MCF 10A (cell line): ENCODE results near the gene QKI. TPM values are rescaled to one million over a fixed set of nuclear protein-coding genes. Genes with fewer than 3 reads are reported as not detected.
"Not testable (repeated sequence)": the region's sequence is repeated elsewhere in the genome, so short reads cannot be mapped to it uniquely, and the experiment has no call there.

Experiments
- BruUV-seq: library from RNA; stranded (reverse); fragments of 400-500 nt; replicated peaks from 2 replicates; lab custom pipeline; 2021; lab: Mats Ljungman, UMichigan
- CTCF ChIA-PET: fragments of 300-600 bp; sonication (Branson Sonifier 250); formaldehyde crosslinking; extraction: SDS; loops from one replicate; lab custom pipeline; 2021; ENCODE audit warnings: antibody characterized with exemption, inconsistent platforms; lab: Yijun Ruan, JAX
- POLR2A ChIA-PET: fragments of 300-600, 350-650 bp; sonication (Branson Sonifier 250); formaldehyde crosslinking; extraction: SDS; loops from one replicate; lab custom pipeline; 2020; ENCODE audit warnings: antibody characterized with exemption, inconsistent platforms; lab: Yijun Ruan, JAX
- DNase-seq: peaks from one replicate; pipeline ENCODE4 v3.0.0-alpha.2; 2018; ENCODE audit not compliant: unreplicated experiment
- H3K27ac Mint-ChIP-seq: one replicate; pipeline ENCODE4 v1.8.0; 2022; ENCODE audit warnings: mild to moderate bottlenecking, low read depth, mixed read lengths; ENCODE audit not compliant: unreplicated experiment
- H3K27me3 Mint-ChIP-seq: one replicate; pipeline ENCODE4 v1.8.0; 2022; ENCODE audit warnings: mixed read lengths; ENCODE audit not compliant: insufficient read depth, unreplicated experiment
- H3K36me3 Mint-ChIP-seq: one replicate; pipeline ENCODE4 v1.8.0; 2022; ENCODE audit warnings: mild to moderate bottlenecking, moderate library complexity, mixed read lengths; ENCODE audit not compliant: insufficient read depth, unreplicated experiment
- H3K4me1 Mint-ChIP-seq: one replicate; pipeline ENCODE4 v1.8.0; 2022; ENCODE audit warnings: mixed read lengths; ENCODE audit not compliant: insufficient read depth, unreplicated experiment
- H3K4me3 Mint-ChIP-seq: one replicate; pipeline ENCODE4 v1.8.0; 2022; ENCODE audit warnings: mild to moderate bottlenecking, moderate library complexity, mixed read lengths; ENCODE audit not compliant: unreplicated experiment
- H3K9me3 Mint-ChIP-seq: one replicate; pipeline ENCODE4 v1.8.0; 2022; ENCODE audit warnings: mixed read lengths; ENCODE audit not compliant: unreplicated experiment
- intact Hi-C: fragments of 100-400 bp; cut with micrococcal nuclease; formaldehyde crosslinking; loops from 2 replicates; pipeline ENCODE4 v1.14.1; 2022
- total RNA-seq: library from RNA; stranded (reverse); gene quantifications from 2 replicates; pipeline ENCODE4 v1.2.3, GENCODE V29; 2022
- TF ChIP-seq, protein P1 (sequence below): fragments of 200-600 bp; IDR thresholded peaks from one replicate; pipeline ENCODE4 v1.8.0; 2022; ENCODE audit warnings: antibody characterized with exemption, mild to moderate bottlenecking; ENCODE audit not compliant: unreplicated experiment

Gene QKI
- total RNA-seq, 1 experiment from 2014 or later: 272 TPM

DNA sequence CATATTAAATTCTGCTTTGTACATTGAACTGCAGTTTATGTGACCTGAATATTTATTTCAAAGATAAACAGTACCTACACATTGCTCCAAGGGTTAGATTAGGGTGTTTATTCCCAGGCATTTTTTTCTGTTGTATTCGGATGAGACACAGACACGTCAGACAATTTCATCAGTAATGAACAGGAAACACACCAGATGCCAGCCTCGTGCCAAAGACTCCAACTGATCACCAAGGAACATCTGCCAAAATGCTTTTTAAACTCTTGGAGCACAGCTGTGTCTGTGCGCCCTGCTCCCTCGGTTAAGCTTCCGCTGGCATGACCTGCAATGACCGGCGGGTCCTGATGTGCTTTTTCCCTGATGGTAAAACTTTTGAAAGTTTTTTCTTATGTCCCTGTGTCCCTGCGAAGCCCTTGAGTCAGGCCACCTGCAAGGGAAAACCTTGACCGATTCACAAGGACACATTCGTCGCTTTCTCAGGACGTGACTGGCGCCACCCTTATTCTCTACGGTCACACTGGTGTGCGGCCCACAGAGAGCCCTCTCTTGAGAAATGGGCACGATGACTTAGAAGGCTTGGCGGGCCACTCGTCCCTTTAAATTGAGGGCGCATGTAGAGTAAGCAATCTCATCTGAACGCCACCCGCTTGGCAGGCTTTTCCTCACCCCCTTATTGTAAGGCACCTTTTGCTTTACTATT lies 173.9 kb downstream of the QKI start:
- ChIA-PET CTCF (interaction anchor here (0.6 kb wide), 1 partner anchor 64 kb away, joined by 3 read pairs; no protein-coding TSS in a partner anchor), POLR2A (interaction anchor here (0.7 to 1.4 kb wide), 4 partner anchors 12 to 1103 kb away, joined by 3 to 5 read pairs (median 4); no protein-coding TSS in a partner anchor)
- Mint-ChIP-seq H3K27ac (peak overlapping the region; percentile 86), H3K9me3 (peaks cover 27% of the 10 kb centered on the region), H3K27me3 (no peaks in the 10 kb centered on the region), H3K4me1 (peaks cover 31% of the 10 kb centered on the region), H3K4me3 (peak overlapping the region; percentile 28), H3K36me3 (peaks cover 6% of the 10 kb centered on the region)
- peak; percentile 93 for DNase-seq
- TF ChIP-seq, protein P1, sequence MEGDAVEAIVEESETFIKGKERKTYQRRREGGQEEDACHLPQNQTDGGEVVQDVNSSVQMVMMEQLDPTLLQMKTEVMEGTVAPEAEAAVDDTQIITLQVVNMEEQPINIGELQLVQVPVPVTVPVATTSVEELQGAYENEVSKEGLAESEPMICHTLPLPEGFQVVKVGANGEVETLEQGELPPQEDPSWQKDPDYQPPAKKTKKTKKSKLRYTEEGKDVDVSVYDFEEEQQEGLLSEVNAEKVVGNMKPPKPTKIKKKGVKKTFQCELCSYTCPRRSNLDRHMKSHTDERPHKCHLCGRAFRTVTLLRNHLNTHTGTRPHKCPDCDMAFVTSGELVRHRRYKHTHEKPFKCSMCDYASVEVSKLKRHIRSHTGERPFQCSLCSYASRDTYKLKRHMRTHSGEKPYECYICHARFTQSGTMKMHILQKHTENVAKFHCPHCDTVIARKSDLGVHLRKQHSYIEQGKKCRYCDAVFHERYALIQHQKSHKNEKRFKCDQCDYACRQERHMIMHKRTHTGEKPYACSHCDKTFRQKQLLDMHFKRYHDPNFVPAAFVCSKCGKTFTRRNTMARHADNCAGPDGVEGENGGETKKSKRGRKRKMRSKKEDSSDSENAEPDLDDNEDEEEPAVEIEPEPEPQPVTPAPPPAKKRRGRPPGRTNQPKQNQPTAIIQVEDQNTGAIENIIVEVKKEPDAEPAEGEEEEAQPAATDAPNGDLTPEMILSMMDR: no peak
- TSS peak; percentile 71 for BruUV-seq
- intact Hi-C loops: loop anchor here (1.0 to 10.0 kb wide), 3 partner anchors 171 to 368 kb away; no protein-coding TSS in a partner anchor

DNA sequence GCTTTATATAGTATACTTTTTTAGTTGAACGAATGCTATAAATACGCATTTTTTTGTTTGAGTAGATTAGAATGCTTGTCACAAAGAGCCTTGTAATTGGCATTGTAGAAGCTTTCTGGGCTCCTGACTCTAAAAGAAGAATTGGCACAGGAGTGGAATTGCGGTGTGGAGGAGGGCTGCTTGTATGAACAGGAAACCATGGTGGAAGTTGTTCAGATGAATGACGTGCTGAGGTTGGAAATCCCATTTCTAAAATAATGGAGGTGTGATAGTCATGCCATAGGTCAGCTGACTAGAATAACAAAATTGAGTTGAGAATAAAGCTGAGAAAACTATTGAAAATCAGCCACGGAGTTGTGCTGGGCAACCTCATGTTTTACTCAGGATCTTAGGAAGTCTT lies 174.9 kb downstream of the QKI start:
- no peak overlapping the region for H3K27ac Mint-ChIP-seq
- H3K4me3 Mint-ChIP-seq: no peak overlapping the region
- peaks cover 27% of the 10 kb centered on the region for H3K4me1 Mint-ChIP-seq
- no TSS peak for BruUV-seq
- intact Hi-C loops: loop anchor here (5.0 to 10.0 kb wide), 2 partner anchors 172 to 235 kb away; no protein-coding TSS in a partner anchor
- DNase-seq: no peak
- TF ChIP-seq, protein P1: no peak
- no peaks in the 10 kb centered on the region for H3K36me3 Mint-ChIP-seq
- ChIA-PET POLR2A (no interaction called here), CTCF (interaction anchor here (1.0 to 1.2 kb wide), 2 partner anchors 225 to 1338 kb away, joined by 3 read pairs; no protein-coding TSS in a partner anchor)
- peaks cover 24% of the 10 kb centered on the region for H3K9me3 Mint-ChIP-seq
- H3K27me3 Mint-ChIP-seq: no peaks in the 10 kb centered on the region

DNA sequence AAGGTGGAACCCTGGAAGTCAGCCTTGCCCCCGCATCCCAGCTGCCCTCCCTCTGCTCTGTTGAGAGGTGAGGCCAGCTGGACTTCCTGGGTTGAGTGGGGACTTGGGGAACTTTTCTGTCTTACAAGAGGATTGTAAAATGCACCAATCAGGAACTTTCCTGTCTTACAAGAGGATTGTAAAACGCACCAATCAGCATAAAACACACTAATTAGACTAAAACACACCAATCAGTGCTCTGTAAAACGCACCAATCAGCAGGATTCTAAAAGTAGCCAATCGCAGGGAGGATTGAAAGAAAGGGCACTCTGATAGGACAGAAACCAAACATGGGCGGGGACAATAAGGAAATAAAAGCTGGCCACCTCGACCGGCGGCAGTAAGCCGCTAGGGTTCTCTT lies 175.6 kb downstream of the QKI start:
- peaks cover 24% of the 10 kb centered on the region for H3K9me3 Mint-ChIP-seq
- H3K4me3 Mint-ChIP-seq, BruUV-seq, DNase-seq, H3K27me3 Mint-ChIP-seq, H3K36me3 Mint-ChIP-seq, POLR2A ChIA-PET, intact Hi-C loops, H3K27ac Mint-ChIP-seq: not testable (repeated sequence)
- peaks cover 27% of the 10 kb centered on the region for H3K4me1 Mint-ChIP-seq
- CTCF ChIA-PET: interaction anchor here (1.0 to 1.2 kb wide), 2 partner anchors 224 to 1337 kb away, joined by 3 read pairs; no protein-coding TSS in a partner anchor

DNA sequence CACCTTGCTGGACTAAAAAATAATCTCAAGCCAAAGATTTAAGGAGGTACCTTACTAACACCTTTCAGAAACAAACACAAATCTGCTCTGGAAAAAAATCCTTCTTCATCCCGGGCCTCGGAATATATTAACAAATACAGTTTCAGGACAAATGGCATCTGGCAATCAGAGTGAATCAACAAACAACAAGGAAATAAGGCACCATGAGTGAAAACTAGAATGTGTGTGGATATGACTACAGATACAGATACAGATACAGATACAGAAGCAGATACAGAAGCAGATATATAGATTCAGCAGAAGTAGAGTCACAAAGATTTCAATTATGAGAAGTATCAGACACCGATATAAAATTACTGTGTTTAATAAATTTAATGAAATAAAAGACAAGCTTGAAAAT lies 178.4 kb downstream of the QKI start:
- Mint-ChIP-seq H3K9me3 (peaks cover 37% of the 10 kb centered on the region), H3K4me3 (no peak overlapping the region), H3K27me3 (no peaks in the 10 kb centered on the region), H3K4me1 (peaks cover 12% of the 10 kb centered on the region), H3K27ac (no peak overlapping the region), H3K36me3 (no peaks in the 10 kb centered on the region)
- TF ChIP-seq, protein P1: no peak
- CTCF ChIA-PET: no interaction called here
- intact Hi-C loops: no loop called here
- POLR2A ChIA-PET: no interaction called here
- BruUV-seq: no TSS peak
- DNase-seq: no peak
